Activated CD8-positive, alpha-beta memory T cell treated with anti-CD3 and anti-CD28 coated beads for 48 hours (primary cell): ENCODE results near the gene KHDC4.
"Not testable (repeated sequence)": the region's sequence is repeated elsewhere in the genome, so short reads cannot be mapped to it uniquely, and the experiment has no call there.

Experiments
- DNase-seq, 3 experiments: peaks; one replicate each; pipeline ENCODE4 v3.0.0-alpha.2; 2020; ENCODE audit warnings: low read depth in 2 of 3, low spot score in 2 of 3

Gene KHDC4

DNA sequence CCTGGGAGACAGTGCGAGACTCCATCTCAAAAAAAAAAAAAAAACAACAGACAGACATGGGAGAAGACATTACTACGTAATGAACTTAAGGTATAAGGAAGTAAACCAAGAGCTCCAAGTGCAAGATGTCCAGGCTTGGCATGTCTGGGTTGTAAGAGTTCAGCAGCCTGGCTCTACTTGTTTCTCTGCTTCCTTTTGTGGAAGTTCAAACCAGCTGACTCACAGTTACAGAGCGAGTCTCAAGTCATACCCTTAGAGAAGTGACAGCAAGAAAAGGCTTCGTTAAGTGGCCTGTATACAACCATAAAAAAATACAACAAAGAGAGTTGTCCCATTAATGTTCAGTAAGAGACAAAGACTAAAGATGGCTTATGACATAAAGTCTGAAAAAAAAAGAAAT is 24.3 kb downstream of the KHDC4 start:
- DNase-seq, result no peak

DNA sequence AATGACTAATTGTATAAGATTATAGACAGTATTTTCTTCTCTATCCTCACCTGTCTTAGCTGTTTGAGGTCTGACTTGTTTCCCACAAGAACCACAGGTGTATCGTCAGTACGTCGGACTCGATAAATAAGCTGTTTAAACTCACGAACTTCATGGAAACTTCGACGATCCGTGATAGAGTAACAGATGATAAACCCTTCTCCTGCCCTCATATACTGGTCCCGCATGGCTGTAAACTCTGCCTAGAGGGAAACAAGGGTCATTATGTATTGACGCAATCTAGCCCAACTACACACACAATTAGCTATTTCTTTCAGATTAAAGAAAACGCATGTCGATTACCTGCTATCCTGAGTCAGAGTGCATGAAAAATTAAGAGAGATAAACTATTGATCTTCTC is 30.0 kb downstream of the KHDC4 start:
- DNase-seq, result no peak

DNA sequence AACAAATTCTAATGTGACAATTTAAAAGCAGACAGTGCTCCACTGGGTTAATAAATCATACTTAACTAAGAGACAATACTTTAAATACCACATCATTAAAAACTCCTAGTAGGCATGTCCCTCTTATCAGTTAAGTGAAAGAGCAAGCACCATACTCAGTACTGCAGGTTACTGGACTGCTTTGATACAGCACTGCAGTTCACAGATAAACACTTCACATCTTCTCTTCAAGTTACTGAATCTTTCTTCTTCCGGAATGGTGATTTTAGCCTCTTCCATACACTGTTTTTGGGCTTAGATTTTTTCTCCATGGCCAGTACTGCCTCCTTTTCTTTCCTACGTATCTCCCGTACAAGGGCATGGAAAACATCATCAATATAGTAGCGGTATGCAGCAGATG is 34.1 kb downstream of the KHDC4 start:
- no peak for DNase-seq

DNA sequence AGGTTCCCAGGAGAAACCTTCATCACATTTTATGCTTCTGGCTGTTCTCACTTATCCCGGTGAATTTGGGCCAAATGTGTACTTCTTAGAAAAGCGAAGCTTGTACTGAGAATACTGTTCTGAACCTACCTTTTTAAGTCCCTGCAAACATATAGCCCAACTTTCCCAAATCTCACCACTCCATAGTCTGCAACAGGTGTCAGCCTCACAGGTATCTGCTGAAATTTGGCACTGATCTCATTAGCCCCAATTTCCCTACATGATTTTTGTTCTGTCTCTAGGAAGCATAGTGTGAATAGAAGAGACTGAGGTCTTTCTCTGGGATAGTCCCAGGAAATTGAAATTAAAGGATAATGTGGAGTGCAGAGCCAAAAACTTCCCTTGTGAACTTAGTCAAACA is 34.5 kb downstream of the KHDC4 start:
- no peak for DNase-seq

DNA sequence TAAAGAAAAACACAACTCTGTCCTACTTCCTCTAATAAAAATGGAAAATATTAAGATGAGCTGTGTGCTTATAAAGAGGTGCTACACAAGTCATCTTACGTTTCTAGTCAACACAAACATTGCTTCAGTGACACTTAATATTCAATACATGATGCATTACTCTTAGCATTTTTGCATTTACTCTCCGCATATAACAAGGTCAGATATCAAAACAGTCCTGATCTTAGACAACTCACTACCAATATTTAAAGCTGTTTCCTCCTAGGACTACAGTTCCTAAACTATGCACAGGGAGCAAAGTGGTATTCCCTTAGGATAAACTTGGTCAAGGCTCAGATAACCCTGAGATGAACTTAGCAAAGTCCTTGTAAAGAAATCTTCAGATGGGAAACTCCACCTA is 35.3 kb downstream of the KHDC4 start:
- DNase-seq, result no peak

DNA sequence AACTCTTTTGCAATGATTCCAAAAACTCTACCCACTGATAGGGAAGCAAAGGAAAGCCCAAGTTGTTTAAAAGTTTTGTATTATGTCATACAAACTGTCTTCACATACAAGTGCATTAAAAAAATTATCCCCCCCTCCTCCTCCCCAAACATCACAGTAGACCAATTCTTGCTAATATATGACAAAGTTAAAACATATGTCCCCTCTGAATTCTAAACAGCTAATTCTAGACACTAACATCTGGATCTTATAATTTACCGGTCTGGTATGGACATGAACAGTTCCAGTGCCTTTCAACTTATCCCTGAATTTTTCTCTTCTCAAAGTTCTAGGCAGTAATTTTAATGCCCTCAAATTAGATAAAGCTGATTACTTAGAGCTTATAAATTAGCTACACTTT is 36.5 kb downstream of the KHDC4 start:
- DNase-seq, result no peak

DNA sequence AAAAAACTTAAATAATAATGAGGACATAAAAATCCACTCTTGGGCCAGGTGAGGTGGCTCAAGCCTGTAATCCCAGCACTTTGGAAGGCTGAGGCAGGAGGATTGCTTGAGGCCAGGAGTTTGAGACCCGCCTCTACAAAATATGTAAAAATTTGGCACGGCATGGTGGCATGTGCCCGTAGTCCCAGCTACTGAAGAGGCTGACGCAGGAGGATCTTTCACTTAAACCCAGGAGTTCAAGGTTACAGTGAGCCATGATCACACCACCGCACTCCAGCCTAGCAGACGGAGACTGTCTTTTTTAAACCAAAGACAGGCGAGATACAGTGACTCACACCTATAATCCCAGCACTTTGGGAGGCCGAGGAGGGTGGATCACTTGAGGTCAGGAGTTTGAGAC is 37.7 kb downstream of the KHDC4 start:
- DNase-seq, result not testable (repeated sequence)

DNA sequence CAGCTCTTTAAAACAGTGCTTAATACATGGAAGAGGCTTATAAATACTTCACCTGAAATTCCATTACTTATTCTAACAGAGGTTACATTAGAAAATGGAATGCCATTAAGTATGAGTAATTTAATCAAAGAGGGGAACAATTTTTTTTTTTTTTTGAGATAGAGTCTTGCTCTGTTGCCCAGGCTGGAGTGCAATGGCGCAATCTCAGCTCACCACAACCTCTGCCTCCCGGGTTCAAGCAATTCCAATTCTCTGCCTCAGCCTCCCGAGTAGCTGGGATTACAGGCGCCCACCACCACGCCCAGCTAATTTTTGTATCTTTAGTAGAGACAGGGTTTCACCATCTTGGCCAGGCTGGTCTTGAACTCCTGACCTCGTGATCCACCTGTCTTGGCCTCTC is 38.6 kb downstream of the KHDC4 start:
- DNase-seq, result not testable (repeated sequence)

DNA sequence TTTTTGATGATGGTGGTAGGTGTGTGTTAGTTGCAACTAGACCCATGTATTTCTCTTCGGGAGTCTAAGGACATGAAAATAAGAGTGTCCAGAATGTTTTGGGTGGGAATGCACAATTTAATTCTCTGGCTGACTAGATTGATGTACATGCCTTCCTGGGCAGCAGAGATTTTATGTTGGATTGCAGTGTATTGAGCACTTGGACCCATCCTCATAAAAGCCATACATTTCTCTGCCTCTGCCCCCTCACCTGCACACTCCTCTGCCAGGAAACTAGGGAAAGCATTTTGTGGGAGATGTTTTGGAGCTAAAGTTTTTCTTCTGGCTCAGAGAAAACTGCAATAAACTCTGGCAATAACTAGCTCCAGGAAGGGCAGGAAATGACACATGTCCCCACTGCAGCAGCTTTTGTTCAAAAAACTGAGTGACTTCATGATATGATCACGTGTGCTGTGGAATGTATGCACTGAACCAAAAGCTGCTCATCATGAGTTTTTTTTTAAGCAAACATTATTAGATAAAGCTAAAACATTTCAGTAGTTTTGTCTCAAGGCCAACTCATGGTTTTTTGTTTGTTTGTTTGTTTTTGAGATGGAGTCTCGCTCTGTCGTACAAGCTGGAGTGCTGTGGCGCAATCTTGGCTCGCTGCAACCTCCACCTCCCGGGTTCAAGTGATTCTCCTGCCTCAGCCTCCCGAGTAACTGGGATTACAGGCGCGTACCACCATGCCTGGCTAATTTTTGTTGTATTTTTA is 40.6 kb downstream of the KHDC4 start:
- DNase-seq, result no peak

DNA sequence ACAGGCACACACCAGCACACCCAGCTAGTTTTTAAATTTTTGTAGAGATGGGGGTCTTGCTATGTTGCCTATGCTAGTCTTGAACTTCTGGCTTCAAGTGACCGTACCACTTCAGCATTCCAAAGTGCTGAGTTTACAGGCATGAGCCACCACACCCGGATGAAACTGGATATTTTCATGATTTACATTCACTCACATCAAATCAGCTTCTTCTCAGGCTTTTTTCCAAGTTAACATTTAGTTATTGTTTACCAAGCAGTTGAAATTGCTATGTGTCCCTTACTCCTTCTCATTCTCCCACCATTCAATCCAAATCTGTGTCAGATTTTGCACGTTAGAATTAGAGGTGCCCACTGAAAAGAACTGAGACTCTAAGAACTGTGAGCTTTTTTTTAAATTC is 41.4 kb downstream of the KHDC4 start:
- DNase-seq, result no peak

DNA sequence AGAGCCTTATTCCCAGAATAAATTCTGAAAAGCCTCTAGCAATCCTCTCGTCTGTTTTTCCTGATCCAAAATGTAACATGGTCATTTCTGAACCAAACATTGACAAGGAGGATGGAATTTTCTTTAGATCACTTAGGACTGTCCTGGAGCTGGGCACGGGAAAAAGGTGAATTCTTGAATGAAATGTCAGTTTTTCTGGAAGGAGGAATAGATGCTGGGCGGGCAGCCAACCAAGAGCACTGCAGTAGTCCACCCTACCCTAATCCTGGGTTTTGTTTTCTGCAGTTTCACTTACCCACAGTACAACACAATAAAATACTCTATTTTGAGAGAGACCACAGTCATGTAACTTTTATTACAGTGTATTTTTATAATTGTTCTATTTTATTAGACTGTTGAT is 44.0 kb downstream of the KHDC4 start:
- DNase-seq, result no peak

DNA sequence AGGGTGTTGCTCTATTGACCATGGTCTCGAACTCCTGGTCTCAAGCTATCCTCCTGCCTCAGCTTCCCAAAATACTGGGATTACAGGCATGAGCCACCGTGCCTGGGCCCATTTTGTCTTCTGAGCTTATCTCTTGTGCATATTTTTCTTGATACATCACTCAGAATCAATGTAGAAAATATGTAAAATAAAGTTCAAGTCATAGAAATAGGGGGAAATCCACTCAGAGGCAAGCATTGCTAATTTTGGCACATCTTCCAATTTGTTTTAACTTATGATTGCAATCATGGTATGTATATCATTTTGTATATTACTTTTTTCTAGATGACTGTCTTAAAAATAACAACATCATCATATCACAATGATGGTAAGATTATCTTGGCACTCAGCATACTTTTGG is 44.6 kb downstream of the KHDC4 start:
- DNase-seq, result no peak

DNA sequence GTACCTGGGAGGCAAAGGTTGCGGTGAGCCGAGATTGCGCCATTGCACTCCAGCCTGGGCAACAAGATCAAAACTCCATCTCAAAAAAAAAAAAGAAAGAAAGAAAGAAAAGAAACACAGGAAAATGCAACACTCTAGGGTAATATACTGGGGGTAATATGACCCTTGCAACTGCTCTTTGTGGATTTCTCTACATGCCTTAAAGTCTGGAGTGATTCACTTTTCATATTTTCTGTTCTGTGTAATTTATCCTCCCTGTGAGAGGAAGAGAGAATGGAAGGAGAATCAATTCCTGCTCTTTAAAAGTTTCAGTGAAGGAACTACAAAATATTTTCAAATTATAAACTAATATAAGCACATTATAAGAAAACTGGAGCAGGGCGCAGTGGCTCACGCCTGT is 45.7 kb downstream of the KHDC4 start:
- no peak for DNase-seq

DNA sequence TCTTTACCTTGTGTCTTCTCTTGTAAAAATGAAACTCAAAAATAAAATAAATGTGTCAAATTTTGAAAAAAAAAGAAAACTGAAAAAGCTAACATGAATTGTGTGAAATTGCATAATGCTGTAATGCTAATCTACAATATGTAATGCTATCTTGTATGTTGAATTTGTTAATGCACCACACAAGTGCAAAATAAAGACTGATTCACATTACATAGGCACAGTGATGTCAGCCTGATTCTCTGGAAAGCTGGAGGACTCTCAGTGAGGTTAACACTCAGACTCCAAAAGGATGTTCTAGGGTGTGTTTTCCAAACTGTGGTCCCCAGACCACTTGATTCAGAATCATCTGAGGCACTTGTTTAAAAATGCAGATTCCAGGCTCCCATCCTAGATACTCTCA is 49.2 kb downstream of the KHDC4 start:
- DNase-seq, result no peak

DNA sequence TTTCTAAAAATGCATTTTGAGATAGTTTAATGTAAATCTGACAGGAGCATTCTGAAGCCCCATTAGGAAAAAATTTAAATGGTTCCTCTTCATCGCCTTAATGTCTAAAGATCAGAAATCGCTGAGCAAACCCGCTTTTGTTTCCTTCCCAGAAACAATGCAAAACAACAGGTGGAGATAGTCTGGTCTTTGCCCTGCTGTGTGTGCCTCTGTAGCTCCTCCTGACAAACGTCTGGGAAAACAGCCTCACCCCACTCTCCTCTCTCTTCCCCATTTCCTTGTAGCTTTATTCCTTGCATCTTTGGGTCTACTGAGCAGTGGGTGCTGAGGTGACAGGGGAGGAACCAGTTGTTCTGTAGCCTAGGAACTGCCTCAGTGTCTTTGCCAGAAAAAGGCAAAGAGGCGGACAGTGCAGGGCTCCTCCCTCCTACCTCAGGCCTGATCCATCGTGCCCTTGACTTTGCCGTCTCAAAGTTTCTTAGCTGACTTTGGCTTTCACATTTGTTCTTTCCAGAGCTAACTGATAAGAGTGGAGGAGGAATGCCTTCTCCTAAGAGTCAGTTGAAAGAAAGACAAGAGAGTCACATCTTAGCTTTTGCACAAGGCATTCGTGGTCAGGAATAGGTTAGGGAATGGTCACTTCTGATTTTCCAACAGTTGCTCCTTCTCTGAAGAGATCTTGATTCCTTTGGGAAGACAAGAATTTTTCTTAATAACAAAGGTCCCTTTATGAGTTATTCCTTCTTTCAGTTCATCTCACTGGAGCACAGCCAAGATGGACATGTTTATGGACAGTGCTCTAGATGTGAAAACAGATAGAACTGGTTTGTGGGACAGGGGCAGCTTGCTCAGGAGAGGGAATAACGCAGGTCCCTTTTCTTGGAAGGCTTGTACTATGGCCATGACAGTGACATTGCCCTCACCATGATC is 49.9 kb downstream of the KHDC4 start:
- no peak for DNase-seq

DNA sequence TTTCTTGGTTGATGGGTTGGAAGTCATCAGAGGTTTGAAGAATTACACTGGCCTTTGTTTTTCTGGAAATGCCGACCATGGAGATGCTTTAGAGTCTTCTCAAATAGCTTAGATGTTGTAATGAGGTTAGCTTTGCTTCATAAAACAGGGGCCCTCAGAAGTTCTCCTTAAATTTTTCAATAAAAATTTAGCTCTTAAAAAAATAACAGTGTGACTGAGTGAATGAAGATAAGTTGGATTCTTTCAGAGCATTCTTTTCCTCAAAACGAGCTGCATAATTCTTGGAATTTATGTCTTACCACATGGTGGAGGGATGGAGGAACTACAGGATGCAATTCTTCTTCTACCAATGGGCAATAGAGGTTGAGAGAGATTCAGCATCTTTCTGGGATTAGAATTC is 51.4 kb downstream of the KHDC4 start:
- no peak for DNase-seq

DNA sequence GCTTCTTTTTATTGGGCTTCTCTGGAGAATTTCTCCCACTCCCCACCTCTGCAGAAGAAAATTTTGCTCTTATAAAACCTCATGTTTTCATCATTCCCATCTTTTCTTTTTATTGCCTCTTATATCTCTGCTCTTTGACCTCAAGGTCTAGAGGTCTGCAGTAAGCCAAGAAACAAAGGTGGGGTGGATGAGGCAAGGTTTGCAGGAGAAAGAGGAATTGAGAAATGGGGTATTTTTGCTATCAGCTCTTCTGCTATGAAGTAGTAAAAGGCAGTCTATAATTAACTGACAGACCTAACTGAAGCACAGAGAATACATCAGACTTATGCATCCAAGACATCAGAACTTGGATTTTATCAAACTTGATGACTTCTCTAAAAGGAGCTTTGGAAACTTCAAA is 52.0 kb downstream of the KHDC4 start:
- DNase-seq, result no peak

DNA sequence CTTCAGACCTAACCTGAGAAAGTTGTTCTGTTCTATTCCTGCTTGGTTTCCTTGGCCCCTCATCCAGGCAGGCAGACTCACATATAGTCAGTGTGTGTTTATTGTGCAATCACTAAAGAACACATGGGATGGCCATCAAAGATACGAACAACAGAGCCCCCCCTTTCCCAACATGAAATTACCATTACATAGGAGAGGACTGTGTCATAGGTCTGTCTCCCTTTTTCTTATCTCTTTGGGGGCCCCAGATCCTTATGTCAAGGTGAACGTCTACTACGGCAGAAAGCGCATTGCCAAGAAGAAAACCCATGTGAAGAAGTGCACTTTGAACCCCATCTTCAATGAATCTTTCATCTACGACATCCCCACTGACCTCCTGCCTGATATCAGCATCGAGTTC is 53.3 kb downstream of the KHDC4 start:
- no peak for DNase-seq

DNA sequence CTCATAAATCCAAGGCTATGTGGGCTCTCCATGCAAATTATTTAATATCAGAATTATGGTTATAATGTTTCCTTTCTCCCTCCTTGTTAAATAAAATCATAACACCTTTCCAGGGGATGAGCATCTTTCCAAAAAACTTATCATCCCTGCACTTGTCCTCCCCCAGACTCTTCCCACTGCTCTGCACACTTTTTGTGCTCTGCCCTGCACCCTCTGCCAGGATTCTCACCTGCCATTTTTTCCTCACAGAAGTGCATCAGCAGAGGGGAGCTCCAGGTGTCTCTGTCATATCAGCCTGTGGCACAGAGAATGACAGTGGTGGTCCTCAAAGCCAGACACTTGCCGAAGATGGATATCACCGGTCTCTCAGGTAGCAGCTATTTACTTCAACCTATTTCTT is 54.0 kb downstream of the KHDC4 start:
- DNase-seq, result no peak

DNA sequence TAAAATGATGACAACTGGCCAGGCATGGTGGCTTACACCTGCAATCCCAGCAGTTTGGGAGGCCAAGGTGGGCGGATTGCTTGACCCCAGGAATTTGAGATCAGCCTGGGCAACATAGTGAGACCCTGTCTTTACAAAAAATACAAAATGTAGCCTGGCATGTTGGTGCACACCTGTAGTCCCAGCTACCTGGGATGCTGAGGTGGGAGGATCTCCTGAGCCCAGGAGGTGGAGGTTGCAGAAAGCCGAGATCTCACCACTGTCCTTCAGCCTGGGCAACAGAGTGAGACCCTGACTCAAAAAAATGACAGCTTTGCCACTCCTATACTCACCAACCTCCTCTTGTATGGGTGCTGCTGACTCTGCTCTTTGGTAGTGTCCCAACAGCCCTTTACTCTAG is 56.3 kb downstream of the KHDC4 start:
- DNase-seq, result no peak

DNA sequence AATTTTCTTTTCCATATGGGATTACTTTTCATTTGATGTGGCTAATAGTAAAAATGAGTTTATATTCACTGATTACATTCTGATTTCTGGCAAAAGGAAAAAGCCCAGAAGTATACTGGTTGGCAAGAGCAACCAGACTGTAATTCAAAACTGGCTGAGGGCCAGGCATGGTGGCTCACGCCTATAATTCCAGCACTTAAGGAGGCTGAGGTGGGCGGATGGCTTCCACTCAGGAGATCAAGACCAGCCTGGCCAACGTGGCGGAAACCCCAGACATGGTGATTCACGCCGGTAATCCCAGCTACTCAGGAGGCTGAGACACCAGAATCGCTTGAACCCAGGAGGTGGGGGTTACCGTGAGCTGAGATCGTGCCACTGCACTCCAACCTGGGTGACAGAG is 60.4 kb downstream of the KHDC4 start:
- DNase-seq, result no peak

DNA sequence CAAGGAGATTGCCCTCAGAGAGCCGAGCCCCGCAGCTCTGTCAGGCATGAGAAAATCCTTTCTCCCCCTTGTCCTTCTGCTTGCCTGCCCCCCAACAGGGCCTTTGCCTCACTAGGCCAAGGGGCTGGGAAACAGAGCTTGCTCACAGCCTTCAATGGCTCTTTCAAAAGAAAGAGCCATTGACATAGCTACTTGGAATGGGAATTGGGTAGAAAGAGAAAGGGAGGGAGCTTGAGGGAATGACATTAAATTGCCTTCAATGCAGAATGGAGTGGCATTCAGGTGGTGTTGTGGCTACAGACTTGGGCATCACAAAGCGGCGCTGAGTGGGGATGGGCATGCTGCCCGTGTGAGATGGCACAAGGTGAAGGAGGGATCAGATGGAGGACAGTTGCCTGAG is 61.7 kb downstream of the KHDC4 start:
- no peak for DNase-seq

DNA sequence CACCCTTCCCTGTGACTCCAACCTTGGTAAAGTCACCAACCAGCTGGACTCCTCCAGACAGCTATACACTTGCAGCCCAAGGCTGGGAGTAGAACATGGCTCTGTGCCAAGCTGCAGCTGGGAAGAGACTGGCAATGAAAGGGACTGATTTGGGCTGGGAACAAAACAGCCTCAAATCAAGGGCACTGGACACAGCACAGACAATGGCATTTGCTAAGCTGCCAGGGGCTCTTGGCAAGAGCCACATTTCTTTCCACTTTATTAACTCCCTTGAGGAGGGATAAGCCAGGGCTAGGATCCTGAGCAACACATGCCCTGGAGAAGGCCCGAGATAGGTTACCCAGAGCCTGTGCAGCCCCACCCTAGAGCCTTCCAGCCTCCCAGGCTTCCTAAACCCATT is 62.8 kb downstream of the KHDC4 start:
- no peak for DNase-seq
